SKM-1 treated with dmso at 0.1 percent for 144 hours (cell line): ENCODE data around the gene YAP1.
A peak's percentile ranks its signal among the peaks of the same experiment; 100 is the strongest.
"Not testable (repeated sequence)": the region's sequence is repeated elsewhere in the genome, so short reads cannot be mapped to it uniquely, and the experiment has no call there.

ENCODE experiments used
- DNase-seq: peaks from one replicate; lab custom pipeline; 2025; ENCODE audit not compliant: unreplicated experiment; lab: John Stamatoyannopoulos, UW

Gene YAP1

DNA sequence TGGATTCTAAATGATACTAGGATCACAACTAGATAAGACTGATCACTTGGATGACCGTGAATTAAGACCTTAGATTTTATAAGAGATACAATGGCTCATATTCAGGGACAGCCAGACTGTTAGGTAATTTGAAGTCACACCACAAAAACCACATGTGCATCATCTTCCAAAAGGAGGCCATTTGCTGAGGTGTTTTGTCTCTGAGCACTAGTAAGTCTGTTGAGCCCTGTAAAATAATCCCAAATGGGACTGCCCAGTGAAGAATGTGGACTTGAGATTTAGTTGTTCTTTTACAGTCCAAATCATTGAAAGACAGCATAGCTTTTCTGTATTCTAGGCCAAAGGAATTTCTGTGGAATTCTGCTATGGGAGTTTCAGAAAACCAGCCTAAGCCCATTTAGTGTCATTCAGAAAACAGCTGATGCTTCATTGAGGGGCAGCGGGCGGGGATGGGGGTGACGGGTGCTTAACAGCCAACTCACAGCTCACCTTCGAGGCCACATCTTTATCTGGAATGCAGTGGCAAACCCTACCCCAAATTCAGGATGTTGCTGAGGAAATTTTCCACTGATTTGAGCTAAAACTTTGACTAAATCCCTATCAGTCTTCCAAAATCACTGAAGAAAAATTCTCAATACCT is 127.0 kb downstream of the YAP1 start:
- peak; percentile 12 for DNase-seq

DNA sequence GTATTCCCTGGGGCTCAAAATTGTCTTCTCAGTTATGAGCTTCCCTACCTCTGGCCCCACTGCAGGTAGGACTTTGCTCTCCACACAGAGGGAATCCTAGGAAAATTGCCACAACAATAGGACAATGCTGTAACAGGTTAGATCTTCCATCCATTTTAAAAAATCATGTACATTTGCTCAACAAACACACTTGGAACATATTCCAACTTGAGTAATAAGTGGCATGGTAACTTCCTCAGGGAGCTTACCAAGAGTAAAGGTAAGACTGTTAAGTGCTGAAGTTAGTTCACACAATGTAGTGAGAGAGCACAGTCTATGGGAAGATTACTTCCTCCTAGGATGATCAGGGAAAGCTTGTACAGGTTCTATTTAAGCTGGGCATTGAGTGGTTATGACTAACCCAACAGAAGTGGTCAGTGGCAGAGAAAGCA is 128.2 kb downstream of the YAP1 start:
- DNase-seq, result no peak

DNA sequence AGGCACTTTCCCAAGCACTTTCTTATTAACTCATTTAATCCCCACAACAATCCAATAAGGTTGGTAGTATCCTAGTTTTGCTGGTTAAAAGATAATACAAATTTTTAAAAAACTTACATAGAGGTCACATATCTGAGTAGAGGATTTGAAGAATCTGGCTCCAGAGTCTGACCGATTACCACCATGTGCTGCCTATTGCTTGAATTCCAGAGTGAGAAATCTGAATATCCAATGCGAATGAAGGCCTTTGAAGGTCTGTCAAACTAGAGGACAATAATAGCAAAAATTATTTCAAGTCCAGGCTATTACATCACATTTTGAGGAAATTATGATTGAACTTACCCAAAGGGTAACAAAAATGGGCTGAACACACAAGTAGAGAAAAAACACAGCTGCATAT is 129.2 kb downstream of the YAP1 start:
- DNase-seq, result no peak

GRCh38 chr11:102239911-102240310 is 129.7 kb downstream of the YAP1 start:
- DNase-seq, result no peak

GRCh38 chr11:102240502-102240901 is 130.3 kb downstream of the YAP1 start:
- no peak for DNase-seq

DNA sequence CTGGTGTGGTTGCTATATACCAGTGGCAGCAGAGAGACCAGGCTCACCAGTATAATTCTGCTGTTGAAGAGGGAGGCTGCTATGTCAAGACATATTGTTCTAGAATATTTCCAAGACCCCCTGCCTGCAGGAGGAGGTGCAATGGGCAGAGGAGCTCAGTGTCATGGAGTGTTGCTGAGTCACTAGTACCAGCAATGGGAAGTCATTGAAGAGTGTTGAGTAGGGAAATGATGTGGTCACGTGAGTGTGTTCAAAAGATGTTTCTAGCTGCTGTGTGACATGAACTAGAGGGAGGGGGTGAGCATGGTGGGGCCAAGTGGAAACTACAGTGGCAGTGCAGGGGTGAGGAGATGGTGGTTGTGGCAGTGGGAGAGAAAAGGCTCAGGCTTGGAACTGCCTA is 130.8 kb downstream of the YAP1 start:
- DNase-seq, result no peak

- no peak for DNase-seq
Measured at GRCh38 chr11:102243399-102243884, 133.2 kb downstream of the YAP1 start.

GRCh38 chr11:102244681-102245409 is 134.6 kb downstream of the YAP1 start:
- DNase-seq, result no peak

DNA sequence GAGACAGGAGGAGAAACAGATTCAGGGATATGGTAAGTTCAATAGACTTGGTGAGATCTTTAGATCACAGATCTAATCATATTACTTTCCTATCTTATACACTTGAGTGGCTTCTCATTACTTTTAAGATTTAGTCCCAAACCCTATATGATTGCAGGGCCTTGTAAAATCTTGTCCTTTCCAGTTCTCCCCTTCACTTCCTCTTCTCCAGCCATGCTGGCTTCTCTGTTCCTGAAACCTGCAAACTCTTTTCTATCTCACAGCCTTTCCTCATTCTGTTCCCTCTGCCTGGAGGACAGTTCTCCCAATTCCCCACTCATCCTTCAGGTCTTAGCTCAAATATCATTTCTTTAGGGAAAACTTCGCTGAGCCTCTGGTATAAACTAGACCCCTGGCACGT is 141.2 kb downstream of the YAP1 start:
- DNase-seq, result peak; percentile 25

DNA sequence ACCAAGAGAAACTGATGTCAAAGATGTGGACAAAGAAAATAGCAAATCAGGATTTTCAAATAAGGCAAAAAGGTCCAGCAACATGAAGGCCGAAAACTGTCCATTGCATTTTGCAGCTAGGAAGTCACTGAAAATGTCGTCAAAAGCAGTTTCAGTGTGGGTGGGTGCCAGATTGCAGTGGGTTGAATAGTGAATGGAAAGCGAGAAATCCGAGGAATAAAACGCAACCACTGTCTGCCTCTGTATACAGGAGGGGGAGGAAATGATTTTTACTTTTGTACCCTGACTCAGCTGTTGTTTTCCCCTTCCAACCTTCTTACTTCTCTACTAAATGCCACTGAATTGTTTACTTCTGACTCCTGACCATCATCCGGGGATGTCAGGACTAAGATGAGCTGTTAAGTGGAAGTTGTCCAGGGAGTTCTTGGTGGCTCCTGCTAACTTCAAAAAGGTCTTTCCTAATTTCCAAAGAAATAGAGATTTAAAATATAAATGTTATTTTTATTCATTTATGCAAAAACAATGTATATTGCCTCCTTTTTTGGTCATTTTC is 142.2 kb downstream of the YAP1 start:
- DNase-seq, result no peak

DNA sequence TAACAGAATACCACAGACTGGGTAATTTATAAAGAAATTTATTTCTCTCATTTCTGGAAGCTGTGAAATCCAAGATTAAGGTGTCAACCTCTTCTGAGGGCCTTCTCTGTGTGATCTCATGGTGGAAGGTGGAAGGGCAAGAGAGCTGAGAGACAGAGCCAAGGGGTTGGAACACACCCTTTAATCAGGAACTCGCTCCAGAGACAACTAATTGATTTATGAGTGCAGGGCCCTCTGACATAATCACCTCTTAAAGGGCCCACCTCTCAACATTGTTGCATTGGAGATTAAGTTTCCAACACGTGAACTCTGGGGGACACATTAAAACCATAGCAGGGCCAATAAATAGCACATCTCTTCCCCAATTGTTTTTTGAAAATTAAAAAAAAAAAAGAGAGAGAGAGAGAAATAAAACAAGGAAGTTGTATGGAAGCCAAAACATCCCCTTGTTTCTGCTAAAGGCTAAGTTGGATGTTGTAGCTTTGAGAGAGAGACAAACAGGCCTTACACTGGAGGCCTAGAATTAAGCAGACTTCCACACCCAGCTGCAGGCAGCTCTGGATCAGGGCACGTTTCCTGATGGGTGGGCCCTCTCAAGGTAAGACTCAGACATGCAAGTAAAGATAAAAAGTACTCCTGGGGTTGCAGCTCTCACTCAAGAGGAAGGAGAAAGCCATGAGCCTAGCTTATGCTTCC is 142.9 kb downstream of the YAP1 start:
- DNase-seq, result no peak

- DNase-seq, result peak; percentile 8
Measured at GRCh38 chr11:102254047-102254446, 143.8 kb downstream of the YAP1 start.

GRCh38 chr11:102256251-102256650 is 146.0 kb downstream of the YAP1 start:
- no peak for DNase-seq

GRCh38 chr11:102260241-102260640 is 150.0 kb downstream of the YAP1 start:
- no peak for DNase-seq

DNA sequence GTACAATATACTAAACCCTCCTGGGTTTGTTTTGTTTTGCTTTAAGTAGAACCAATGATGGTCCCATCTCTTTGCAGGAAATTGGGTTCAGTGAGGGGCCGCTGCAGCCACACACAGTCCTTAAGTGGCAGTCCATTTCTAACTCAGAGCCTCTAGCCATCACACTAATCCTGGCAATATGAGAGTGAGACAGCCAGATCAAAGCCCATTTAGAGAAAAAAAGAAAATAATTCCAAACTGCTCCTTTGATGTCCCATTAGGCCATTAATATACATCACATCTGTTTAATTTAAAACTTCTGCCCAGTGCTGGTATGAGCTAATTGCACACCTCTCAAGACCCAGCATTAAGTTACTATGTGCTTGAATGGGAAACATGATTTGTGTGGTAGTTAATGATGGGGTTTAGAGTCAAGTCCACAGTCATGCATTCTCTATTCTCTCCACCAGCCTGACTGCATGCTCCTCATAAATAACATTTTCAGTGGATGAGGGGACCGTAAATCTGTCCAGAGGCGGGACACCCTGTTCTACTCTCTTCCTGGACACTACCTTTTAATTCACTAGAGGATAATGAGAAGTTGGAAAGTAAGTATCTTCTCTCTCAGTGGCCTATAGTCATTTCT is 153.2 kb downstream of the YAP1 start:
- no peak for DNase-seq

DNA sequence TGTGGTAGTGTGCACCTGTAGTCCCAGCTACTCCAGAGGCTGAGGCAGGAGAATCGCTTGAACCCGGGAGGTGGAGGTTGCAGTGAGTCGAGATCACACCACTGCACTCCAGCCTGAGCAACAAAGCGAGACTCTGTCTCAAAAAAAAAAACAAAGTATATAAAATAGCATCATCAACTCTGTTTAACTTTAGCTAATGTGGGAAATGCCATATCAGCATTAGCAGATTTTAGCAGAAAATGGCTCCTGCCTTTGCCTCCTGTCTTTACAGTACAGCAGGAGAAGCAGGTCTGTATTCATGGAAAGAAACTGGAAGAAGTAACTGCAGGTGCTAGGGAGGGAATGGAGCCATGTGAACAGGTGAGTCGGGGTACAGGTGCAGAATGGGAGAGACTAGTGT is 154.5 kb downstream of the YAP1 start:
- not testable (repeated sequence) for DNase-seq

GRCh38 chr11:102266099-102266498 is 155.9 kb downstream of the YAP1 start:
- DNase-seq, result no peak

DNA sequence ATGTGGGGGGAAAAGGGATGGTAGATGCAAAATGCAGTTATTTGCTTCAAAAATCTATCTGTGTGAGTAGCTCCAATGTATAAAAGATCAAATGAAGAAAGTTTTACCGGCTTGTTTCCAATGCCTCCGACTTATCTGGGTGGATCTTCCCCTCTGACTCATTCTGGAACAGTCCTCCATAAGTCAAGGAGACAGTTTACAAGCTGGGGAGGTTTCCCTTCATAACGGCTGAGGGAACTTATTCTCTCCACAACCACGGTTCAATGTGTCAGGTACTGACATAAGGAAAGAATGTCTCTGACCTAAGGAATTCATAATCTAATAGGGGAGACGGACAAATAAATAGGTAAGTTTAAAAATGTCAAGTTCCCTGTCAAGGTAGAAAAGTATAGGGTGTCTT is 157.4 kb downstream of the YAP1 start:
- DNase-seq, result no peak

GRCh38 chr11:102268083-102268984 is 158.1 kb downstream of the YAP1 start:
- DNase-seq, result no peak

- no peak for DNase-seq
Measured at GRCh38 chr11:102268985-102269470, 158.8 kb downstream of the YAP1 start.
